ENCODE data around the gene CDH9.

DNA sequence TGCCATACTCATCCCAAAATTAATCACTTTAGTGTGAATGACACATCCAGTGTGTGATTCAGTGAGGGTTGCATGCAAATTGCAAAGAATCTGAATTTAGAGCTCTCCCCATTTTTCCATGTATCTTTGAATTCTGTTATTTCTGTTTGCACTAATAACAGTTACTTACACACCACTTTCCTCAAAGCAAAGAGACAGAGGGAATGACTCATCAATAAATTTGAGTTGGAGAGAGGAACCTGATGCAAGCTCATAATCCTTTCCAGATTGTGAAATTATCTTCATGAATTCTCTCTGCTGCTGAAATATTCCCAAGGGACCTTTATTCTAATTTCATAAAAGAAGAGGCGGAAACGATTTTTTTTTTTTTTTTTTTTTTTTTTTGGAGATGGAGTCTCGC, 204.8 kb downstream of the CDH9 start:
- TF ChIP-seq, protein P1, sequence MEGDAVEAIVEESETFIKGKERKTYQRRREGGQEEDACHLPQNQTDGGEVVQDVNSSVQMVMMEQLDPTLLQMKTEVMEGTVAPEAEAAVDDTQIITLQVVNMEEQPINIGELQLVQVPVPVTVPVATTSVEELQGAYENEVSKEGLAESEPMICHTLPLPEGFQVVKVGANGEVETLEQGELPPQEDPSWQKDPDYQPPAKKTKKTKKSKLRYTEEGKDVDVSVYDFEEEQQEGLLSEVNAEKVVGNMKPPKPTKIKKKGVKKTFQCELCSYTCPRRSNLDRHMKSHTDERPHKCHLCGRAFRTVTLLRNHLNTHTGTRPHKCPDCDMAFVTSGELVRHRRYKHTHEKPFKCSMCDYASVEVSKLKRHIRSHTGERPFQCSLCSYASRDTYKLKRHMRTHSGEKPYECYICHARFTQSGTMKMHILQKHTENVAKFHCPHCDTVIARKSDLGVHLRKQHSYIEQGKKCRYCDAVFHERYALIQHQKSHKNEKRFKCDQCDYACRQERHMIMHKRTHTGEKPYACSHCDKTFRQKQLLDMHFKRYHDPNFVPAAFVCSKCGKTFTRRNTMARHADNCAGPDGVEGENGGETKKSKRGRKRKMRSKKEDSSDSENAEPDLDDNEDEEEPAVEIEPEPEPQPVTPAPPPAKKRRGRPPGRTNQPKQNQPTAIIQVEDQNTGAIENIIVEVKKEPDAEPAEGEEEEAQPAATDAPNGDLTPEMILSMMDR (IDR thresholded peaks at IDR 0.05), result no peak
- TF ChIP-seq POLR2A (IDR thresholded peaks at IDR 0.05), result no peak
